VCaP (cell line): Measurements from ENCODE around the gene NFATC1.
A peak's percentile ranks its signal among the peaks of the same experiment; 100 is the strongest.

ENCODE experiments used
- H3K27ac ChIP-seq: fragments of 450-650 bp; 2 replicates; pipeline ENCODE4 v1.5.1; 2017
- CTCF ChIP-seq: fragments of 450-650 bp; conservative IDR thresholded peaks from 2 replicates; pipeline ENCODE4 v1.5.1; 2017; ENCODE audit warnings: mild to moderate bottlenecking, moderate library complexity

The NFATC1 gene

GRCh38 chr18:79387214-79387613 is 8.5 kb upstream of the NFATC1 start:
- no peak overlapping the region for H3K27ac ChIP-seq
- TF ChIP-seq CTCF, result no peak

- no peak for TF ChIP-seq CTCF
- H3K27ac ChIP-seq, result no peak overlapping the region
Observed at GRCh38 chr18:79387615-79388014, 8.1 kb upstream of the NFATC1 start.

GRCh38 chr18:79388043-79388442 is 7.7 kb upstream of the NFATC1 start:
- no peak overlapping the region for H3K27ac ChIP-seq
- no peak for TF ChIP-seq CTCF

- no peak for TF ChIP-seq CTCF
- no peak overlapping the region for H3K27ac ChIP-seq
Observed at GRCh38 chr18:79389689-79390088, 6.0 kb upstream of the NFATC1 start.

- no peak for TF ChIP-seq CTCF
- H3K27ac ChIP-seq, result no peak overlapping the region
Observed at GRCh38 chr18:79392226-79392625, 3.5 kb upstream of the NFATC1 start.

- TF ChIP-seq CTCF, result no peak
- peak overlapping the region; percentile 32; the same call in 1 of the 2 replicates for H3K27ac ChIP-seq
Observed at GRCh38 chr18:79393181-79393634, 2.5 kb upstream of the NFATC1 start.

- TF ChIP-seq CTCF, result no peak
- H3K27ac ChIP-seq, result peak overlapping the region; percentile 32
Observed at GRCh38 chr18:79393635-79394533, 1.8 kb upstream of the NFATC1 start.
